GM19455 (cell line): ENCODE measurements around the gene WBP4.
A peak's percentile ranks its signal among the peaks of the same experiment; 100 is the strongest.
"Not testable (repeated sequence)": the region's sequence is repeated elsewhere in the genome, so short reads cannot be mapped to it uniquely, and the experiment has no call there.

Experiments
- ATAC-seq: cut with Tn5 transposase; IDR thresholded peaks from one replicate; pipeline ENCODE4 v1.9.1; 2021; ENCODE audit not compliant: unreplicated experiment

Gene WBP4

GRCh38 chr13:41061075-41061913, at the start of gene WBP4:
WBP4 (plus strand) TSS chr13:41061509; CDS start chr13:41061674, 165 bp downstream.
- peak; percentile 69 for ATAC-seq

GRCh38 chr13:41012536-41012935, 48.8 kb upstream of the WBP4 start:
- ATAC-seq: no peak

GRCh38 chr13:41013835-41014234, 47.5 kb upstream of the WBP4 start:
- ATAC-seq: no peak

- no peak for ATAC-seq
These were observed 45.4 kb upstream of the WBP4 start for GRCh38 chr13:41015920-41016319.

GRCh38 chr13:41017159-41017558, 44.1 kb upstream of the WBP4 start:
- ATAC-seq: no peak

GRCh38 chr13:41017817-41018601, 43.3 kb upstream of the WBP4 start:
- ATAC-seq: no peak

- no peak for ATAC-seq
These were observed 42.7 kb upstream of the WBP4 start for GRCh38 chr13:41018602-41018948.

- ATAC-seq: peak; percentile 88
These were observed 42.3 kb upstream of the WBP4 start, which contains the start of gene ELF1 for GRCh38 chr13:41019011-41019487. ELF1 (minus strand) TSS chr13:41019316; CDS start chr13:40982054, 37,262 bp downstream.

GRCh38 chr13:41019578-41020347, 41.5 kb upstream of the WBP4 start:
- no peak for ATAC-seq

GRCh38 chr13:41025518-41025917, 35.8 kb upstream of the WBP4 start:
- ATAC-seq: no peak

GRCh38 chr13:41026788-41027187, 34.5 kb upstream of the WBP4 start:
- no peak for ATAC-seq

GRCh38 chr13:41028051-41028450, 33.3 kb upstream of the WBP4 start:
- no peak for ATAC-seq

GRCh38 chr13:41029629-41030028, 31.7 kb upstream of the WBP4 start:
- no peak for ATAC-seq

GRCh38 chr13:41032691-41033376, 28.5 kb upstream of the WBP4 start:
- ATAC-seq: no peak

GRCh38 chr13:41034382-41034781, 26.9 kb upstream of the WBP4 start:
- no peak for ATAC-seq

- ATAC-seq: no peak
These were observed 26.4 kb upstream of the WBP4 start for GRCh38 chr13:41034881-41035280.

- not testable (repeated sequence) for ATAC-seq
These were observed 24.8 kb upstream of the WBP4 start for GRCh38 chr13:41036557-41036956.

GRCh38 chr13:41039746-41040145, 21.6 kb upstream of the WBP4 start:
- ATAC-seq: no peak

- no peak for ATAC-seq
These were observed 20.6 kb upstream of the WBP4 start for GRCh38 chr13:41040584-41041334.

- ATAC-seq: not testable (repeated sequence)
These were observed 18.9 kb upstream of the WBP4 start for GRCh38 chr13:41042419-41042818.
